ENCODE results near the gene CALHM6.

Gene CALHM6

DNA sequence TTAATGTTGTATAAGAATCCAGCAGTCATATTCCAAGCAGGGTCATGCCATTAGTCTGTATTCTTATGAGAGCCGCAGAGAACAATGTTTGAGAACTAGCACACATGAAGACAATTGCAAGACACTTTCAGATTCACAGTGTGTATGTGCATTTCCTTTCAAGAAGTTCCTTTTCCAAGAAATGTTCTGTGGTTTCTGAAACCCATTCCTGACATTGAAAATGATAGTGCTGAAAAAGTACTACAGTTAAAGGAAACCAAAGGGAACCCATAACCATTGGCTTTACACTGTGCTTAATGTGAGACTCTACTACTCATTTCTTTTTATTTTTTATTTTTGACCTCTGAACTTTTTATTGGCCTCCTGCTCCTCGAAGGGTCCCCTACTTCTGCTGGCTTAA, 4.2 kb upstream of the CALHM6 start:
- no peaks in the 10 kb centered on the region for H3K36me3 Mint-ChIP-seq
- H3K27ac Mint-ChIP-seq: no peak overlapping the region
- no peaks in the 10 kb centered on the region for H3K9me3 Mint-ChIP-seq
- H3K4me3 Mint-ChIP-seq: no peak overlapping the region
- H3K27me3 Mint-ChIP-seq: peaks cover 7% of the 10 kb centered on the region
- H3K4me1 Mint-ChIP-seq: peaks cover 10% of the 10 kb centered on the region

DNA sequence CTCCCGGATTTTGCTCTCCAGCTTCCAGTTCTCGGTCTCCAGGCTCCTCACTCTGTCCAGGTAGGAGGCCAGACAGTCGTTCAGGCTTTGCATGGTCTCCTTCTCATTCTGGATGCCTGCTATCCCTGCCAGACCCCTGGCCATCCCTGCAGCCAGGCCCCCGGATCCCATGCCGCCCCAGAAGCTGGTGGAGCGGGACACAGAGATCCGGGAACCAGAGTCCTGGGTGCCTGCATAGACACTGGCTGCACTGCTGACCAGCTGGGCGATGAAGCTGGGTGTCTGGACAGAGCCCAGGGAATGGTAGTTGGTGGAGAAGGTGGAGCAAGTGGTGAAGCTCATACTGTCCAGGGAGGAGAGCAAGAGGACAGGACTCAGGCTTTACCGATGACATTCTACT, 2.9 kb upstream of the CALHM6 start:
- Mint-ChIP-seq H3K27ac (no peak overlapping the region), H3K27me3 (peaks cover 13% of the 10 kb centered on the region), H3K36me3 (no peaks in the 10 kb centered on the region), H3K4me3 (no peak overlapping the region), H3K4me1 (peaks cover 15% of the 10 kb centered on the region), H3K9me3 (no peaks in the 10 kb centered on the region)

DNA sequence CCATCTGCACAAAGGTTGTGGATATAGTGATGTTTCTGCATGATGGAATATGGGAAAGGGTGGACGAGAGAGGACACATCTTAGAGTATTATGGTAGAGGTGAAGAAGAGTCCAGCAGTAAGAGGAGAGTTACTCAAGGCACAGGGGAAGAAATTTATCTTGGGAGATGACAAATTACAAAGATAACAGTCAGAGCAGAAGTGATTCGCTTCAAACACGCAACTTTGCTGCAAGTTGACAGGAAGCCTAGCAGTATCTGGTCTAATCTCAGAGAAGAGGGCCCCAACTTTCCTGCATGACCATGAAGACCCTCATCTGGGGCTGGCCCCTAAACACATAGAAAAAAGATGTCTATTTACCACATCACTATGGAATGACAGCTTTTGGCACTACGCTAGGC, 1.2 kb upstream of the CALHM6 start:
- Mint-ChIP-seq H3K27ac (no peak overlapping the region), H3K4me3 (no peak overlapping the region), H3K36me3 (no peaks in the 10 kb centered on the region), H3K9me3 (no peaks in the 10 kb centered on the region), H3K4me1 (peaks cover 21% of the 10 kb centered on the region), H3K27me3 (peaks cover 19% of the 10 kb centered on the region)

DNA sequence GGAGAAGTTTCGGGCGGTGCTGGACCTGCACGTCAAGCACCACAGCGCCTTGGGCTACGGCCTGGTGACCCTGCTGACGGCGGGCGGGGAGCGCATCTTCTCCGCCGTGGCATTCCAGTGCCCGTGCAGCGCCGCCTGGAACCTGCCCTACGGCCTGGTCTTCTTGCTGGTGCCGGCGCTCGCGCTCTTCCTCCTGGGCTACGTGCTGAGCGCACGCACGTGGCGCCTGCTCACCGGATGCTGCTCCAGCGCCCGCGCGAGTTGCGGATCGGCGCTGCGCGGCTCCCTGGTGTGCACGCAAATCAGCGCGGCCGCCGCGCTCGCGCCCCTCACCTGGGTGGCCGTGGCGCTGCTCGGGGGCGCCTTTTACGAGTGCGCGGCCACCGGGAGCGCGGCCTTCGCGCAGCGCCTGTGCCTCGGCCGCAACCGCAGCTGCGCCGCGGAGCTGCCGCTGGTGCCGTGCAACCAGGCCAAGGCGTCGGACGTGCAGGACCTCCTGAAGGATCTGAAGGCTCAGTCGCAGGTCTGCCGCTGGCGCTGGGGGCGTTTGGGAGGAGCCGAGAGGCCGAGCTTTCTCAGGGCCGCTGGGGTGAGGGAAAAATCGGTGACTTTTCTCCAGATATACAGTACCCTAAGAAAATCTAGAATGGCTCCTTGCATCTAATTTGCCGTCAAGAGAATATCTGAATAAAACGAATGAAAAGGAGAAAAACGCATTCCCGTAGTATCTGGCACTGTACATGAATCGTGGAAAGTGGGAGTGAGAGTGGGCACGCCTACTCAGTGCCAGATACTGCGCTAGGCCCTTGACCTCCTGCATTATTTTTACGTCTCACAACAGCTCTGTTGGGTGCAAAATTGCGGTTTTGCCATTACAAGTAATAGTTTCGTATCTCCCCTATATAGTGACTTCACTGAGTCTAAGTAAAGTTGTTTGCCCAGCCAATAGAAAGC, 1.0 kb downstream of the CALHM6 start:
- H3K4me3 Mint-ChIP-seq: peak overlapping the region; percentile 82
- H3K27ac Mint-ChIP-seq: no peak overlapping the region
- no peaks in the 10 kb centered on the region for H3K36me3 Mint-ChIP-seq
- H3K27me3 Mint-ChIP-seq: peaks cover 18% of the 10 kb centered on the region
- peaks cover 27% of the 10 kb centered on the region for H3K4me1 Mint-ChIP-seq
- H3K9me3 Mint-ChIP-seq: no peaks in the 10 kb centered on the region

DNA sequence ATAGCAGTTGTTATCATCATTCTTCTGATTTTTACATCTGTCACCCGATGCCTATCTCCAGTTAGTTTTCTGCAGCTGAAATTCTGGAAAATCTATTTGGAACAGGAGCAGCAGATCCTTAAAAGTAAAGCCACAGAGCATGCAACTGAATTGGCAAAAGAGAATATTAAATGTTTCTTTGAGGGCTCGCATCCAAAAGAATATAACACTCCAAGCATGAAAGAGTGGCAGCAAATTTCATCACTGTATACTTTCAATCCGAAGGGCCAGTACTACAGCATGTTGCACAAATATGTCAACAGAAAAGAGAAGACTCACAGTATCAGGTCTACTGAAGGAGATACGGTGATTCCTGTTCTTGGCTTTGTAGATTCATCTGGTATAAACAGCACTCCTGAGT, 2.1 kb downstream of the CALHM6 start:
- no peak overlapping the region for H3K4me3 Mint-ChIP-seq
- H3K4me1 Mint-ChIP-seq: peaks cover 27% of the 10 kb centered on the region
- no peak overlapping the region for H3K27ac Mint-ChIP-seq
- H3K27me3 Mint-ChIP-seq: peaks cover 18% of the 10 kb centered on the region
- H3K36me3 Mint-ChIP-seq: no peaks in the 10 kb centered on the region
- H3K9me3 Mint-ChIP-seq: no peaks in the 10 kb centered on the region

DNA sequence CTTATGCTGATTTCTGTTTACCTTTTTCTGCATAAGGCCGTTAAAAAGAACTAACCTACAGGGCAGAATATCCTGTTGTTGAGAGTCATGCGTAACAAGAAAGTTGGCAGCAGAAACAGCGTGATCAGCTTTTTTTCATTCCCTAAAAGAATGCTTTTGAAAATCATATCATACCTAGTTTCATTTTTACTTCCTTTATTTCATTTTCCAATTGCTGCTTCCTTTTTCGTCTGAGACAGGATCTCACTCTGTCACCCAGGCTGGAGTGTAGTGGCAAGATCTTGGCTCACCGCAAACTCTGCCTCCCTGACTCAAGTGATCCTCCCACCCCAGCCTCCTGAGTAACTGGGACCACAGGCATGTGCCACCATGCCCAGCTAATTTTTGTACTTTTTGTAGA, 4.1 kb downstream of the CALHM6 start:
- Mint-ChIP-seq H3K27me3 (peaks cover 18% of the 10 kb centered on the region), H3K36me3 (no peaks in the 10 kb centered on the region), H3K27ac (no peak overlapping the region), H3K4me1 (peaks cover 27% of the 10 kb centered on the region), H3K9me3 (no peaks in the 10 kb centered on the region), H3K4me3 (no peak overlapping the region)

DNA sequence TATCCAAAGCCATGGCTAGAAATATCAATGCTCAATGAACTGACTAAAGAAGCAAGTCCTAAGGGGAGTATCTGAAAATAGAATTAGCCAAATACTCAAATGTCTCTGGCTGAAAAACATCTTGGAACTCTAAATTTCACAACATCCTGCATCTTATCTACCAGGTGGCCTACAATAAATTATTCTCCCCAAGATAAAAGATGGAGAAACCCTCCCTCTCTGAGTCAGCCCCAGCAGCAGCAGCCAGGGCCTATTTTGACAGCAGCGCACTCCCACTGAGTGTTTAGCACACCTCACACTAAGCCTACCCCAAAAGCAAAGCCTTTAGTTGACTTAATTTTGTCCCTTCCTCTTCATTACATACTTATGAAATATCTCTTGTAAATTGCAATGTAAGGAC, 5.9 kb downstream of the CALHM6 start:
- Mint-ChIP-seq H3K27me3 (peaks cover 12% of the 10 kb centered on the region), H3K27ac (no peak overlapping the region), H3K9me3 (no peaks in the 10 kb centered on the region), H3K4me3 (no peak overlapping the region), H3K4me1 (peaks cover 17% of the 10 kb centered on the region), H3K36me3 (no peaks in the 10 kb centered on the region)

DNA sequence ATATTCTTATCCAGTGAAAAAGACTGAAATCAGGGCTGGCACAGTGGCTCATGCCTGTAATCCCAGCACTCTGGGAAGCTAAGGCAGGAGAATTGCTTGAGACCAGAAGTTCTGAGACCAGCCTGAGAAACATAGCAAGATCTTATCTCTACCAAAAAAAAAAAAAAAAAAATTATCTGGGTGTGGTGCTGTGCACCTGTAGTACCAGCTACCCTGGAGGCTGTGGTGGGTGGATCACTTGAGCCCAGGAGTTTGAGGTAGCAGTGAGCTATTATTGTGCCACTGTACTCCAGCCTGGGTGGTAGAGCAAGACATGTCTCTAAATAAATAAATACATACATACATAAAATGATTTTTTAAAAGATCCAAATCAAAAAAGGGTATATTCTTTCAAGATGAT, 6.3 kb downstream of the CALHM6 start:
- peaks cover 11% of the 10 kb centered on the region for H3K27me3 Mint-ChIP-seq
- H3K4me1 Mint-ChIP-seq: peaks cover 16% of the 10 kb centered on the region
- no peak overlapping the region for H3K27ac Mint-ChIP-seq
- H3K4me3 Mint-ChIP-seq: no peak overlapping the region
- H3K9me3 Mint-ChIP-seq: no peaks in the 10 kb centered on the region
- H3K36me3 Mint-ChIP-seq: no peaks in the 10 kb centered on the region

DNA sequence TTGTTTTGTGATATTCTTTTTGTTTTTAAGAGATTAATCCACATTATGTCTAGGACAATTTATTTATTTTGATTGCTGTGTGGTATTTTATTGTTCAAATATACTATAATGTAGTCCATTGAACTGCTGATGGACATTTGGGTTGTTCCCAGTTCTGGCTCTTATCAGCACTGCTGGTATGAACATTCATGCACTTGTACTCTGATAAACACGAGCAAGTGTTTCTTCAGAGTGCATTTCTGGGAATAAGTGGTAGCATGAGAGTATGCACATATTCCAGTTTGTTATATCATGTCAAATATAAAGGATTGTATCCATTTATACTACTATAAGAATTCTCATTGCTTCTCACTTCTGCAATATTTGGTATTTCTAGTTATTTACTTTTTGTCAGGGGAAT, 7.1 kb downstream of the CALHM6 start:
- Mint-ChIP-seq H3K9me3 (no peaks in the 10 kb centered on the region), H3K36me3 (no peaks in the 10 kb centered on the region), H3K4me3 (no peak overlapping the region), H3K27me3 (peaks cover 8% of the 10 kb centered on the region), H3K4me1 (peaks cover 12% of the 10 kb centered on the region), H3K27ac (peak overlapping the region; percentile 79)

DNA sequence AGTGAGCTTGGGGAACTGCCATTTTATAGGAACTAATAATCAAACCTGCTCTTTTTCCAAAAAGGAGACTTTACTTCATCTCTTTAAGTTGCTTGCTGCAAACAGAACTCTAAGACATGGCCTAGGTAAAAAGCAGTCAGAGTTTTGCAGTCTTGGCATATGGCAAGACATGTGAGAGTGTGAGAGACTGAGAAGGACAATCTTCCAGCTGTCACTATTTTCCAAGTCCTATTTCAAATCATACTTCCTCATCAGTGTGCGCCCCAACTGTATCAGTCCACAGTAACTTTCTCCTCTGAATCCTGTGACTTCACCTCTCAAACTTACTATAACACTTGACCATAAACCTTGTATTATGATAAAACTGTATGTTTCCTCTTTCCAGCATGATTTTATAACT, 10.4 kb downstream of the CALHM6 start:
- Mint-ChIP-seq H3K4me1 (peaks cover 21% of the 10 kb centered on the region), H3K36me3 (no peaks in the 10 kb centered on the region), H3K27ac (no peak overlapping the region), H3K9me3 (no peaks in the 10 kb centered on the region), H3K4me3 (no peak overlapping the region), H3K27me3 (peaks cover 1% of the 10 kb centered on the region)

DNA sequence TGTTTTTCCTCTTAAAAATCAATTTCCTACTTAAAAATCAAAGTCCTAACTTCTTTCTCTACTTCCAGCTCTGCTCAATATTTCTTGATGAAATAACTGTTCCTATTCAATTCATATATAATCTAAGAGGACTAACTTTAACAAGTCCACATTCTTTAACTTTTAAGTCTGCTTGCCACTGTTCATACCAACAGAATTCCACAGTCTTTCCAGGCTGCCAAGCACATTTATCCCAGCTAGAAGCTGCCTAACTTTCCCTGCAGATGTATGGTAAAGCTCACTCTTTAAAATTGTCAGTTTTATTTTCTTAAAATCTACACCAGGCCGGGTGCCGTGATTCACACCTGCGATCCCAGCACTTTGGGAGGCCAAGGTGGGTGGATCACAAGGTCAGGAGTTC, 11.5 kb downstream of the CALHM6 start:
- Mint-ChIP-seq H3K4me3 (no peak overlapping the region), H3K9me3 (no peaks in the 10 kb centered on the region), H3K4me1 (peaks cover 21% of the 10 kb centered on the region), H3K27ac (no peak overlapping the region), H3K27me3 (peaks cover 1% of the 10 kb centered on the region), H3K36me3 (no peaks in the 10 kb centered on the region)

DNA sequence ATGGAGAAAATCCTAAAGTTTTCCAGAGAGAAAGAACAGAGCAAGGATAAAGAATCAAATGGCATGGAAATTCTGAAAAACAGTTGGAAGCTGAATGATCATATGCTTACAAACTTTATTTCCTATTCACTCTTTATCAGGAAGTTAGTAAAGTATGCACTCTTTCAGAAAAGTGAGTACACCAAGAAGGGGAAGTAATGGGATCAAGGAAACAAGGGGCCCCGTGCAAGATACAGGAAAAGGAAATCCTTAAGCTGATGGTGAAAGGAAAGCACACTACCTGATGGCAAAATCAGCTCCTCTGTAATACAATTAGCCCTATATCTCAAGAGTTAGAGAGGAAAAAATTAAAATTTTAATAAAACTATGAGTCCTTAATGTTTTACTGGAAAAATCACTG, 14.0 kb downstream of the CALHM6 start:
- peak overlapping the region; percentile 24 for H3K27ac Mint-ChIP-seq
- H3K27me3 Mint-ChIP-seq: peaks cover 1% of the 10 kb centered on the region
- H3K4me3 Mint-ChIP-seq: no peak overlapping the region
- no peaks in the 10 kb centered on the region for H3K9me3 Mint-ChIP-seq
- H3K4me1 Mint-ChIP-seq: peaks cover 21% of the 10 kb centered on the region
- H3K36me3 Mint-ChIP-seq: no peaks in the 10 kb centered on the region

DNA sequence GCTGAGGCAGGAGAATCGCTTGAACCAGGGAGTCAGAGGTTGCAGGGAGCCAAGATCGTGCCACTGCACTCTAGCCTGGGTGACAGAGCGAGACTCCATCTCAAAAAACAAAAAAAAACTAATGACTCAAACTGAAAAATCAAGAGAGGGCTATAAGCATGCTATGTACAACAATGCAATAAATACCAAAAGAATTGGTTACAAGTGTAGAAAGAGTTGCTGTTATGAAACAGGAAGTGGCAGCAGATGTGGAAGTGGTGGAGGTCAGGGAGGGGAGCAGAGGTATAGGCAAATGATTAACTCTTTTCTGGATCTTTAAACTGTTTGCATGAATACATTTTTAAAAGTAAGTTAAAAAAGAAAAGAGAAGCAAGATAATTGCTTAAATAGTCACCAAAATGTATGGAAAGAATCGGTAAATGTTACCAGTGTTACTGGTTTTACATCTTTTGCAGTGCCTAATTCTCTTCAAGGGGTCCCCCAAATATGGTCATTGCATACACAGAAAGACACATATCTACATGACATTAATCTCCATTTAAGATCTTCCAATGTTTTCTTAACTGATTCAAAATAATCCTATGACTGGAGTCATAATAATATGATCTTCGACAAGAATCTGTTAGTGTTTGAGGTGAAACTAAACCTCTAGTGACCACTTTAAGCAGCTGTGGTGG, 15.0 kb downstream of the CALHM6 start:
- H3K4me3 Mint-ChIP-seq: no peak overlapping the region
- no peaks in the 10 kb centered on the region for H3K9me3 Mint-ChIP-seq
- H3K27ac Mint-ChIP-seq: no peak overlapping the region
- no peaks in the 10 kb centered on the region for H3K36me3 Mint-ChIP-seq
- peaks cover 1% of the 10 kb centered on the region for H3K27me3 Mint-ChIP-seq
- peaks cover 21% of the 10 kb centered on the region for H3K4me1 Mint-ChIP-seq

DNA sequence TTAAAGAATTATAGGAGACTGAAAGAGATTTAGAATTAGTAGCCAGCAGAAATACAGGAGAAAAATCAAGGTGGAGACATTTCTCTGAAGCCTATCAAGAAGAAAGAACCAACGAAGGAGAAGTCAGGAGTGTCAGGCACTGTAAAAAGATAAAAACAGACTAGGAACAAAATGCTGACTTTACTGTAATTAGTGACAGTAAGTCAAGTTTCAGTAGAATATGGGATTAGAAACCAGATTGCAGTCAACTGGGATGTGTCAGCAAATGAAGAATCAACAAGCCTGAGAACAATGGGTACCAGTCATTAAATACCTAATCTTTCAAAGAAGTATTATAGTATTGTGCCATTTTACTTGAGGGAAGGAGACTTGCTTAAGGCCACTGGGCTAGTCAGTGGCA, 21.6 kb downstream of the CALHM6 start:
- no peak overlapping the region for H3K4me3 Mint-ChIP-seq
- H3K27ac Mint-ChIP-seq: no peak overlapping the region
- H3K27me3 Mint-ChIP-seq: peaks cover 8% of the 10 kb centered on the region
- no peaks in the 10 kb centered on the region for H3K4me1 Mint-ChIP-seq
- H3K36me3 Mint-ChIP-seq: no peaks in the 10 kb centered on the region
- H3K9me3 Mint-ChIP-seq: no peaks in the 10 kb centered on the region

DNA sequence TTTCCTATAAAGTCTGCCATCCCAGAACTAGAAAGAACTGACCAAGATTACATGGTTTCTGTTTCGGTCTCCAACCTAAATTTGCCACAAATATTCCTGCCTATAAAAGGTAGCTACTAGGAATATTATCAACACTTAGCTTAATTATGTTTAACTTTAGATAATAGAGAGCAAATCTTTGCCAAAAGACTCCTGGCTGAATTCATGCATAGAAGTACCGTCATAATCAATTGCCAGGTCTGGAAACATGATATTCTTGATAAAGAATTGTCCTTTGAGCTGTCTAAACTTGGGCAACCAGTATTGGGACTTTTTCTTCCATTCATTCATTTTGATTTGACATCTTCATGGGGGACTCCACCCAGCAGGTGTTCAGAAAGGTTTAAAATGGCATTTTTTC, 22.4 kb downstream of the CALHM6 start:
- Mint-ChIP-seq H3K4me1 (no peaks in the 10 kb centered on the region), H3K4me3 (no peak overlapping the region), H3K27me3 (peaks cover 11% of the 10 kb centered on the region), H3K36me3 (no peaks in the 10 kb centered on the region), H3K9me3 (no peaks in the 10 kb centered on the region), H3K27ac (no peak overlapping the region)

DNA sequence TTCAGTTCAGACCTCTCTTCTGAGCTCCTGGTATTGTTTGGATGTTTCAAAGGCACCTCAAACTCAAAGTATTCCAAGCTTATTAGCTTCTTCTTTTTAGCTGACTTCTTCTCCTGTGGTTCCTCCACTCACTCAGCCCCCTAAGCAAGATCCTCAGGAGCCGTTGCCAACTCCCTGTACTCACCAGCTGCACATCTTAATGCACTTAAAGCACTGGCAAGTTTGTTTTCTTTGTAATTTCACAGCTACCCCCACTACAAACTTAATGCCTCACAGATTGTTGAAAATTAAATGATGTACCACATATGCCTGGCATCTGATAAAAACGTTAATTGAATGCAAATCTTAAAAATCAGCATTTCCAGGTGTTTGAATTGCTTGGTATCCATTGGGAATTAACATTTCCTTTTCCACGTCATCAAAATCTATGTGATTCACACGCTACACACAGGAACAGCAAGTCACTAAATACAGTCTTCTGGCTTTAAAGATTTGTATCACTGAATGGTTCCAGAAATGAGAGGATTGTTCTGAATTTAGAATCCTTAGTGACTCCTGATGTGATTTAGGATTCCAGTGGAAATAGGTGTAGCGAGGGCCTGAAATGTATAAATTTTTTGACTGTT, 24.5 kb downstream of the CALHM6 start:
- H3K27ac Mint-ChIP-seq: no peak overlapping the region
- peaks cover 16% of the 10 kb centered on the region for H3K27me3 Mint-ChIP-seq
- H3K4me3 Mint-ChIP-seq: no peak overlapping the region
- H3K9me3 Mint-ChIP-seq: no peaks in the 10 kb centered on the region
- no peaks in the 10 kb centered on the region for H3K4me1 Mint-ChIP-seq
- no peaks in the 10 kb centered on the region for H3K36me3 Mint-ChIP-seq

Data from activated naive CD4-positive, alpha-beta T cell treated with anti-CD3 and anti-CD28 coated beads, Interleukin-2, amount 50 U/mL, for 24 hours (primary cell).